ACC112 (cell line): ENCODE data around the gene SUN5.
"Not testable (repeated sequence)": the region's sequence is repeated elsewhere in the genome, so short reads cannot be mapped to it uniquely, and the experiment has no call there.

Experiments
- H2AFZ ChIP-seq: fragments of 200-600 bp; sonication (generic); one replicate; pipeline ENCODE4 v1.6.0; 2017; ENCODE audit warnings: antibody characterized with exemption, low read length; ENCODE audit not compliant: unreplicated experiment
- H3K27ac ChIP-seq: fragments of 200-600 bp; sonication (generic); 2 replicates; pipeline ENCODE4 v1.5.1; 2014; ENCODE audit warnings: low read depth, mild to moderate bottlenecking, antibody characterized with exemption, low read length, moderate library complexity
- H3K27me3 ChIP-seq: fragments of 200-600 bp; sonication (generic); 2 replicates; pipeline ENCODE4 v1.6.1; 2014; ENCODE audit warnings: mild to moderate bottlenecking, antibody characterized with exemption, low read length, moderate library complexity, mixed read lengths; ENCODE audit not compliant: insufficient read depth
- H3K36me3 ChIP-seq: fragments of 200-600 bp; sonication (generic); 2 replicates; pipeline ENCODE4 v1.6.1; 2016; ENCODE audit warnings: mild to moderate bottlenecking, antibody characterized with exemption, low read length, moderate library complexity, mixed read lengths; ENCODE audit not compliant: insufficient read depth
- H3K4me1 ChIP-seq: fragments of 200-600 bp; sonication (generic); one replicate; pipeline ENCODE4 v1.6.1; 2016; ENCODE audit warnings: low read length, mixed read lengths; ENCODE audit not compliant: insufficient read depth, unreplicated experiment, control insufficient read depth
- H3K4me3 ChIP-seq: fragments of 200-600 bp; sonication (generic); 2 replicates; pipeline ENCODE4 v1.5.1; 2014; ENCODE audit warnings: mild to moderate bottlenecking, low read depth, low read length
- H3K79me2 ChIP-seq: fragments of 200-600 bp; sonication (generic); one replicate; pipeline ENCODE4 v1.6.0; 2016; ENCODE audit warnings: low read length; ENCODE audit not compliant: control insufficient read depth, unreplicated experiment, insufficient read depth

SUN5 gene

GRCh38 chr20:33004141-33004751 is at the start of gene SUN5:
TSS of gene SUN5 (minus strand) at chr20:33004433. CDS start at chr20:33004340, 93 bp downstream.
- Histone ChIP-seq H2AFZ (no peak within 1 kb of the TSS), H3K4me3 (no peak within 1 kb of the TSS), H3K27ac (no peak within 1 kb of the TSS), H3K4me1 (no peaks in the 10 kb centered on the region), H3K36me3 (no peaks in the 10 kb centered on the region), H3K79me2 (no peaks in the 10 kb centered on the region), H3K27me3 (peaks cover 24% of the 10 kb centered on the region)

GRCh38 chr20:33053291-33054106 is 49.3 kb upstream of the SUN5 start, which contains the start of gene BPIFB3:
TSS of gene BPIFB3 (plus strand) at chr20:33053903. CDS start at chr20:33055436, 1,533 bp downstream.
- Histone ChIP-seq H3K27ac (no peak within 1 kb of the TSS), H3K4me3 (no peak within 1 kb of the TSS), H3K27me3 (peaks cover 36% of the 10 kb centered on the region), H3K4me1 (no peaks in the 10 kb centered on the region), H3K36me3 (no peaks in the 10 kb centered on the region), H3K79me2 (no peaks in the 10 kb centered on the region), H2AFZ (no peak within 1 kb of the TSS)

- H3K79me2 ChIP-seq: no peaks in the 10 kb centered on the region
- H3K36me3 ChIP-seq: no peaks in the 10 kb centered on the region
- H3K4me1 ChIP-seq: no peaks in the 10 kb centered on the region
- peaks cover 24% of the 10 kb centered on the region for H3K27me3 ChIP-seq
- H3K4me3 ChIP-seq: no peak overlapping the region
- no peak overlapping the region for H2AFZ ChIP-seq
- no peak overlapping the region for H3K27ac ChIP-seq
Observed at GRCh38 chr20:33051333-33051732, 47.1 kb upstream of the SUN5 start.

GRCh38 chr20:33046412-33046811 is 42.2 kb upstream of the SUN5 start:
- Histone ChIP-seq H3K4me1 (no peaks in the 10 kb centered on the region), H3K79me2 (no peaks in the 10 kb centered on the region), H3K36me3 (no peaks in the 10 kb centered on the region), H3K4me3 (no peak overlapping the region), H3K27me3 (peaks cover 18% of the 10 kb centered on the region), H2AFZ (no peak overlapping the region), H3K27ac (no peak overlapping the region)

GRCh38 chr20:33045129-33045721 is 41.0 kb upstream of the SUN5 start:
- not testable (repeated sequence) for H3K4me1 ChIP-seq, H2AFZ ChIP-seq, H3K36me3 ChIP-seq, H3K4me3 ChIP-seq, H3K79me2 ChIP-seq, H3K27ac ChIP-seq
- H3K27me3 ChIP-seq: peaks cover 27% of the 10 kb centered on the region

- Histone ChIP-seq H3K79me2 (no peaks in the 10 kb centered on the region), H3K27ac (no peak overlapping the region), H2AFZ (no peak overlapping the region), H3K4me1 (no peaks in the 10 kb centered on the region), H3K4me3 (no peak overlapping the region), H3K36me3 (no peaks in the 10 kb centered on the region), H3K27me3 (peaks cover 42% of the 10 kb centered on the region)
Observed at GRCh38 chr20:33043731-33044181, 39.5 kb upstream of the SUN5 start.

- Histone ChIP-seq H3K27ac (no peak overlapping the region), H2AFZ (no peak overlapping the region), H3K36me3 (no peaks in the 10 kb centered on the region), H3K79me2 (no peaks in the 10 kb centered on the region), H3K27me3 (peaks cover 48% of the 10 kb centered on the region), H3K4me1 (no peaks in the 10 kb centered on the region), H3K4me3 (no peak overlapping the region)
Observed at GRCh38 chr20:33042983-33043730, 38.9 kb upstream of the SUN5 start.

GRCh38 chr20:33042430-33042829 is 38.2 kb upstream of the SUN5 start:
- H3K27me3 ChIP-seq: peaks cover 52% of the 10 kb centered on the region
- H3K4me1 ChIP-seq: no peaks in the 10 kb centered on the region
- no peaks in the 10 kb centered on the region for H3K79me2 ChIP-seq
- no peaks in the 10 kb centered on the region for H3K36me3 ChIP-seq
- H3K27ac ChIP-seq: no peak overlapping the region
- no peak overlapping the region for H2AFZ ChIP-seq
- no peak overlapping the region for H3K4me3 ChIP-seq

- no peaks in the 10 kb centered on the region for H3K4me1 ChIP-seq
- peaks cover 83% of the 10 kb centered on the region for H3K27me3 ChIP-seq
- no peak overlapping the region for H3K27ac ChIP-seq
- no peak overlapping the region for H2AFZ ChIP-seq
- no peaks in the 10 kb centered on the region for H3K79me2 ChIP-seq
- H3K4me3 ChIP-seq: no peak overlapping the region
- no peaks in the 10 kb centered on the region for H3K36me3 ChIP-seq
Observed at GRCh38 chr20:33038243-33038642, 34.0 kb upstream of the SUN5 start.

- H3K36me3 ChIP-seq: no peaks in the 10 kb centered on the region
- H2AFZ ChIP-seq: no peak overlapping the region
- no peak overlapping the region for H3K4me3 ChIP-seq
- no peaks in the 10 kb centered on the region for H3K79me2 ChIP-seq
- no peaks in the 10 kb centered on the region for H3K4me1 ChIP-seq
- no peak overlapping the region for H3K27ac ChIP-seq
- peaks cover 88% of the 10 kb centered on the region for H3K27me3 ChIP-seq
Observed at GRCh38 chr20:33037456-33037855, 33.2 kb upstream of the SUN5 start.
